ENCODE data around the gene TNNI3. TPM values are rescaled to one million over a fixed set of nuclear protein-coding genes. Genes with fewer than 3 reads are reported as not detected.
A peak's percentile ranks its signal among the peaks of the same experiment; 100 is the strongest.

Gene TNNI3
- total and polyA plus RNA-seq, 9 of the 15 experiments (the other 6 are each of a cell fraction or from before 2014, with no cell fraction given) = 4.7 to 158 (median 42.0) TPM

- TF ChIP-seq UBTF (IDR thresholded peaks at IDR 0.05; ENCODE audit: borderline replicate concordance in 1 of 2, low read depth in 2 of 2, low read length in 2 of 2) (peak in 1 of 2 experiments; percentile 79; a peak in 2 of 4 replicates), NEUROD1 (IDR thresholded peaks at IDR 0.05; ENCODE audit: borderline replicate concordance, low read depth, low read length, partially characterized antibody) (peak; percentile 52), NR1H2 (CRISPR knock-in tag; IDR thresholded peaks at IDR 0.05) (0 out of 2 replicates have a peak, but pooled peaks have one; percentile 79), IFI16 (CRISPR knock-in tag; IDR thresholded peaks at IDR 0.05) (no peak), ZNF263 (CRISPR knock-in tag; IDR thresholded peaks at IDR 0.05; ENCODE audit: borderline replicate concordance) (peak; percentile 74), ZNF395 (CRISPR knock-in tag; IDR thresholded peaks at IDR 0.05) (no peak), NR2C2 (CRISPR knock-in tag; IDR thresholded peaks at IDR 0.05) (0 out of 2 replicates have a peak, but pooled peaks have one; percentile 43), NR2C2 (tag; IDR thresholded peaks at IDR 0.05) (peak; percentile 77), TBL1XR1 (IDR thresholded peaks at IDR 0.05; ENCODE audit: low read length in 2 of 2) (peak in 1 of 2 experiments; percentile 54; a peak in 2 of 4 replicates), CXXC5 (CRISPR knock-in tag; IDR thresholded peaks at IDR 0.05) (peak; percentile 76), PBX2 (CRISPR knock-in tag; IDR thresholded peaks at IDR 0.05; ENCODE audit: low read depth) (no peak), PBX2 (tag; conservative IDR thresholded peaks at IDR 0.05; ENCODE audit: low read depth) (no peak), MAFK (IDR thresholded peaks at IDR 0.05; ENCODE audit: low read length) (no peak), ZNF436 (CRISPR knock-in tag; IDR thresholded peaks at IDR 0.05) (no peak), EP400 (IDR thresholded peaks at IDR 0.05) (peak; percentile 72), SAP30 (IDR thresholded peaks at IDR 0.05; ENCODE audit: borderline replicate concordance, insufficient read depth, low read depth, low read length, poor library complexity, severe bottlenecking) (peak; percentile 72), RFX7 (CRISPR knock-in tag; IDR thresholded peaks at IDR 0.05) (no peak)
- TF ChIP-seq, protein P1, sequence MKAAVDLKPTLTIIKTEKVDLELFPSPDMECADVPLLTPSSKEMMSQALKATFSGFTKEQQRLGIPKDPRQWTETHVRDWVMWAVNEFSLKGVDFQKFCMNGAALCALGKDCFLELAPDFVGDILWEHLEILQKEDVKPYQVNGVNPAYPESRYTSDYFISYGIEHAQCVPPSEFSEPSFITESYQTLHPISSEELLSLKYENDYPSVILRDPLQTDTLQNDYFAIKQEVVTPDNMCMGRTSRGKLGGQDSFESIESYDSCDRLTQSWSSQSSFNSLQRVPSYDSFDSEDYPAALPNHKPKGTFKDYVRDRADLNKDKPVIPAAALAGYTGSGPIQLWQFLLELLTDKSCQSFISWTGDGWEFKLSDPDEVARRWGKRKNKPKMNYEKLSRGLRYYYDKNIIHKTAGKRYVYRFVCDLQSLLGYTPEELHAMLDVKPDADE (conservative IDR thresholded peaks at IDR 0.05; ENCODE audit: control insufficient read depth, low read depth, low read length) = 0 out of 2 replicates have a peak, but pooled peaks have one; percentile 61
Measured at GRCh38 chr19:55206664-55207500, 49.4 kb upstream of the TNNI3 start (continued).
